HG03060 (cell line): ENCODE results near the gene MPPED1.

Source experiments
- ATAC-seq: cut with Tn5 transposase; IDR thresholded peaks from one replicate; pipeline ENCODE4 v1.9.1; 2021; ENCODE audit warnings: low read depth, moderate number of reproducible peaks; ENCODE audit not compliant: unreplicated experiment

Gene MPPED1

DNA sequence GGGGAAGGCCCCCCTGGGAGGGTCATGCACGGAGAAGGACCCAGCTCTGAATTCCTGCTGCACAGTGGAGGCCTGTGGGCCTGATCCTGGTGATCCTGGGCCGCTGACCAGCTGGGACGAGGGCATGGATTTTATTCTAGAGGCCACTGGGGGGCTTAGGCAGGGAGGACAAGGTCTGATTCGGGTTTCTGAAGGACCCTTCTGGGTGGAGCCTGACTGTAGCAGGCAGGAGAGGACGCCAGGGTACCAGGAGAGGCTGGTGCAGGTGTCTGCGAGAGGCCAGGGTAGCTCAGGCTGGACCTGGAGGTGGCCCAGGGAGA, 31.3 kb downstream of the MPPED1 start:
- ATAC-seq, result no peak

DNA sequence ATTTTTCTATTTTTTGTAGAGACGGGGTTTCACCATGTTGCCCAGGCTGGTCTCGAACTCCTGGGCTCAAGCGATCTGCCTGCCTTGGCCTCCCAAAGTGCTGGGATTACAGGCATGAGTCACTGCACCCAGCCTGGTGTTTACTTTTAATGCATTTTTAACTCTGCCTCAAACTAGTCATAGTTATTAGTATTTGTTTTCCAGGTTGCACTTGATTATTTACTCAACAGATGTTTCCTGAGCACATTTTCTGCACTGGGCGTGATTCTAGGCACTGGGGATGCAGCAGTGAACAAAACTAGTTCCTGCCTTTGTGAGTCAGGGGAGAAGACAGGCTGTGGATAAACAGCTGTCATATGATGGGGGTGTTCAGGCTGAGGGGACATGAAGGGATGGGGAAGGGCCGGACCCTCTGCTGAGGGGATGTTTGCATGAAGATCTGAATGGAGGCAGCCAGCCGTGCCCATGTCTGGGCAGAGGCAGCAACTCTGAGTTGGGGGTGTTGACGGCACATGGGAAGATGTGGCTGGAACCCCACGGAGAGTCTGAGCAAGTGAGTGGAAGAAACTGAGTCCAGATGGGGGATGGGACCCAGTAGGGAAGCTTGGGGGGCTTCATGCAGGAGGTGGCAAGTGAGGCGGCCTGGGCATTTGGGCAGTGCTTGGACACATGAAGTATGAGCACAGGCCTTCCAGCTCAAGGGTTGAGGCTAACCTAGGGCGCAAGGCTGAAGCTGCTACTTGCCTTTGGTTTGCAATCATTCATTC, 34.4 kb downstream of the MPPED1 start:
- ATAC-seq, result no peak

DNA sequence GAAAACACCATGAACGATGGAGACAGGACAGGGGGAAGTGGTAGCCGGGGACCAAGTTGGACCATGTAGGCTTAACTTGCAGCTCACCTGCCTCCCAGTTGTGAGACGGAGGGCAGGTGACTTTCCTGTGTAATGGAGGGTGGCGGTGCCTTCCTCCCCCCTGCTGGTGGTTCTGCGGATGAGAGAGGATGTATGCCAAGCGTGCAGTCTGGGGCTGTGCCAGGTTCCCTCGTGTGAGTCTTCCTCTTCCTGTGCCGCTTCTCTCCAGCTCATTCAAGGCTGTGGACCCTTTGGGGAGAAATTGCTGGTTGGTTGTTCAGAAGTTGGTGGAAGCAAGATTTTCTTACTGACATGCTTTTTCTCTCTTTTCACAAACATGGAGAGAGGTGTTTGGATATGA, 35.1 kb downstream of the MPPED1 start:
- ATAC-seq, result no peak

DNA sequence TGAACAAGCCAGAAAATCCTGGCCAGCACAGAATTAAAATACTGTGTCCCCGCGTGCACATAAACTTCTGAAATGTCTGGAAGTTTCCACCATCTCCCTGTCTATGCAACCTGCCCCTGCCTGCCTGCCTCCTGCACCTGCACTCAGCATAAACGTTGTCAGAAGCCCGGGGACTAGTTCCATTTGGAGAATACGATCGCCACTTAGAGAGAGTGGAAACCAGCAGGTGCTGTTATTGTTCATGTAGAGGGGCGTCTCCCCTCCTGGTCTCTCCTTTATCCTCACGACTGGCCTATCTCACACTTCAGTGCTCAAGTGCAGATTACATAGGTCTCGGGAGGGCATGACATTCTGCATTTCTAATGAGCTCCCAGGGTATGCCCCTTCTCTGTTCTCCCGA, 35.6 kb downstream of the MPPED1 start:
- ATAC-seq, result no peak

DNA sequence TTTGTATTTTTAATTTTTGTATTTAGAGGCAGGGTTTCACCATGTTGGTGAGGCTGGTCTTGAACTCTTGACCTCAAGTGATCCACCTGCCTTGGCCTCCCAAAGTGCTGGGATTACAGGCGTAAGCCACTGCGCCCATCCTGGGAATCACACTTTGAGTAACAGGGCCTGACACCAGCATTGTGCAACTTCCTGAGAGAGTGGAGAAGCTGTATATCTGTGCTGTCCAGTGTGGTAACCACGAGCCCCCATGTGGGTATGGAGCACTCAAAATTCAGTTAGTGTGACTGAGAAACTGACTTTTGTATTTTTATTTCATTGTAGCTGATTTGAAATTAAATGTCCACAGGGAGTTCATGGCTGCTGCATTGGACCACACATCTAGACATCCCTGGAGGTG, 36.2 kb downstream of the MPPED1 start:
- ATAC-seq, result no peak

DNA sequence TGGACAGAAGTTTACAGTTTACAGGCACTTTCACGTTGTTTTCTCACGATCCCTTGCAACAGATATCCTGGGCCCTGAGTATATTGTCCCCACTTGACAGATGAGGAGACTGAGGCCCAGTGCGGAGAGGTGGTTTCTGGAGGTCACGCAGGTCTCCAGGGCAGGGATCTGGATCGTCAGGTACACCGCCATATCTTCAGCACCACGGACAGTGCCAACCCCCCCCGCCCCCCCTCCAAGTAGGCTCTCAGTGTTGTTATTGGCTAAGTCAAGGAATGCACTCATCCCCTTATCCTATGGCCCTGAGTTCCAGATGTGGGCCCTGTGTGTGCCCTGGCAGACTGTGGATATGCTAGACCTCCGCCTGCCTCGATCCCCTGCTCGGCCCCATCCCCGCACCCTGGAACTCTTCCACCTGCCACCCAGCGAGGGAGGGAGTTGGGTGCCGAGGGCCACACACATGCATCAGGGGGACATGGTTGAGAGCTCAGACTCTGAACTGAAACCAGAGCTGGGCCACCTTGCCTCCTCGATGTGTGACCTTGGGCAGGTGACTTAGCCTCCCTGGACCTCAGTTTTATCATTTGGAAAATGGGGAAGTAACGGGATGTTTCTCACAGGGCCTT, 37.5 kb downstream of the MPPED1 start:
- no peak for ATAC-seq

DNA sequence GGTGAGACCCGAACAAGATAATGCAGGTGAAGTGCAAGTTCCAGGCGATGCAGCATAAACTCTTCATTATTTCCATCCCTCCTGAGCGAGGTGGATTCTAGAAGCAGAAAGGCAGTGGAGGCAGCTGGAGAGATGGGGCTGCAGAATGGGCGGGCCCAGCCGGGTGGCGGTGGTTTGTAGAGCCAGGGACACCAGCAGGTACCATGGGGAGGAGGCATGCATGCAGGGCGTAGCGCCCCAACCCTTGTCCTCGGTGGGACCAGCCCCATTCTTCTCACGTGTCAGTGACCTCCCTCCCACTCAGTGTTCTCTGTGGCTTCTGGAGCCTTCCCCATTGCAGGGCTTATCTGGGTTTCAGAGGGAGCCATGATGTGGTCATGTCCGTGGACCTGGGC, 38.0 kb downstream of the MPPED1 start:
- no peak for ATAC-seq

DNA sequence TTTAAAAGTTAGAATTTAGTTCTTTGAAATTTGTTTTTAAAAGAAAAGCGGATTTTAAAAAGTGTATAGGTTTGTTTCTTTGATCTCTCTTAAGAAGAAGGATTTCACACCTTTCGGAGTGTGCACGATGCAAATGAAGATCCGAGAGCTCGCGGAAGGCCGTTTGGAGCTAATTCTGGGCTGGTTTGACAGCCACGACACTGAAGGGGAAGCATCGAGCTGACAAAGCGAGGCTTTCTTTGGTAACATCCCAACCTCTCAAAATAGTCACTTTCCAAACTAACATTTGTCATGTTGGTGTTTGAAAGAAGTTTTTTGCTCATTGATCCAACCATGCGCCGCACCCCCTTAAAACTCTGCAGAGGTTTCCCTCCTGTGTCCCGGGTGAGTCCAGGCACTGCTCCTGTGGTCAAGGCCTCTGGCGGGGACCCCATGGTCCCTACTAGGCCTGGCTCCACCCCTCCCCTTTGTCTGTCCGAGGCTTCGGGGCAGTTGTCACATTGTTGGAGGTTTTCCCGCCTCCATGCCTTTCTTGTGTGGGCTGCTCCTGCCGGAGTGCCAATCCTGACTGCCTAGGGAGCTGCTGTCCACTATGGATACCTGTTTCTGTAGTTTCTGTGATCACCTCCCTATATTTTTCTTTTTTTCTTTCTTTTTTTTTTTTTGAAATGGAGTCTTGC, 39.7 kb downstream of the MPPED1 start:
- ATAC-seq, result no peak

DNA sequence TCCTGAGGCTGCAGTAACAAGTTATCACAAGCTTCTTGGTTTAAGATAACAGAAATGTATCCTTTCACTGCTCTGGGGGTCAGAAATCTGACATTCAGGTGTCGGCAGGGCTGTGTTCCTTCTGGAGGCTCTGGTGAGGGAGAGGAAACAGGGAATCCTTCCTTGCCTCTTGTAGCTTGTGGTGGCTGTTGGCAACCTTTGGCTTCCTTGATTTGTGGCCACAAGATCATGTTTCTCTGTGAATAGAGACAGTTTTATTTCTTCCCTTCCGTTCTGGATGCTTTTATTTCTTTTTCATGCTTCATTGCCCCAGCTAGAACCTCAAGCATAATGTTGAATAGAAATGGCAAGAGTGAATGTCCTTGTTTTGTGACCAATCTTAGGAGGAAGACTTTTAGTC, 44.0 kb downstream of the MPPED1 start:
- ATAC-seq, result no peak

DNA sequence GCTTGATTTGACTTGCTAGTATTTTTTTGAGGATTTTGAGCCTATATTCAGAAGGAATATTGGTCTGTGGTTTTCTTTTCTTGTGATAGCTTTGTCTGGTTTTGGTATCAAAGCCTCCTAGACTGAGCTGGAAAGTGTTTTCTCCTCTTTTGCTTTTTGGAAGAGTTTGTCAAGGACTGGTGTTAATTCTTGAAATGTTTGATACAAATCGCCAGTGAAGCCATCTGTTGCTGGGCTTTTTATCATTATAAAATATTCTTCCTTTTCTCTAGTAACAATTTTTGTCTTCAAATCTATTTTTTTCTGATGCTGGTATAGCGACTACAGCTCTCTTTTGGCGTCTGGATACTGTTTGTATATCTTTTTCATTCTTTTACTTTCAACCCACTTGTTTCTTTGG, 45.2 kb downstream of the MPPED1 start:
- ATAC-seq, result no peak

DNA sequence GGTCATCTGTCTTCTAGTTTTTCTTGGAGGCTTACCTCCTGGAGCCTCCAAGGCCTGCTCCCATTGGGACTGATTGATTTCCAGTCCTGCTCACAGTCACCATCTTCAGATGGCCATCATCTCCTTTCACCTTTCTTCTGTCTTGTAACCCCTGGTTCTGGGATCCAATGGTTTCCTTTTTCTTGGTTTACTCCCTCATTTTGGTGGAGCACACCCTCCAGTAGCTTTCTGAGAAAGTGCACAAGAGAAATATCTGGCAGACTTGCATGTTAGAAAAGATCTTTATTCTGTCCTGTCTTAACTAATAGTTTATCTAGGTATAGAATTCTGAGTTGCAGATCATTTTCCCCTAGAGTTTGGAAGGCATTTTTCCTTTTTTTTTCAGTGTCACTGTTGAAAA, 50.9 kb downstream of the MPPED1 start:
- ATAC-seq, result no peak

DNA sequence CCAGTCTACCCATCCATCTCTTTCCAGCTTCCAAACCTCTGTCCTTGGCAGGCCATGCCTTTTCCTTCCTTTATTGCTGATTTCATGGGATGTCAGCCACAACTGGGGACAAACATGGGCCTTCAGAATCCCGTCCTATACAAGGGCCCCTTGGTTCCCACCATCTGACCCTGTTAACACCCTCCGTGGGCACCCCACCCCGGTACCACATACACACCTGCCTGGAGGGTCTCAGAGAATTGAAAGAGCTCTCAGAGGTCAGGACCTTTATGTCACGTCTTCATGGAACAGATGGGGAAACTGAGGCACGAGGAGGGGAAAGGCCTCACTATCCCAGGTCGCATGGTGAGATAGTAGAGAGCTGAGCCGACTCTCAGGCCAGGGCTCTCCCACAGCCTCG, 53.0 kb downstream of the MPPED1 start:
- no peak for ATAC-seq

DNA sequence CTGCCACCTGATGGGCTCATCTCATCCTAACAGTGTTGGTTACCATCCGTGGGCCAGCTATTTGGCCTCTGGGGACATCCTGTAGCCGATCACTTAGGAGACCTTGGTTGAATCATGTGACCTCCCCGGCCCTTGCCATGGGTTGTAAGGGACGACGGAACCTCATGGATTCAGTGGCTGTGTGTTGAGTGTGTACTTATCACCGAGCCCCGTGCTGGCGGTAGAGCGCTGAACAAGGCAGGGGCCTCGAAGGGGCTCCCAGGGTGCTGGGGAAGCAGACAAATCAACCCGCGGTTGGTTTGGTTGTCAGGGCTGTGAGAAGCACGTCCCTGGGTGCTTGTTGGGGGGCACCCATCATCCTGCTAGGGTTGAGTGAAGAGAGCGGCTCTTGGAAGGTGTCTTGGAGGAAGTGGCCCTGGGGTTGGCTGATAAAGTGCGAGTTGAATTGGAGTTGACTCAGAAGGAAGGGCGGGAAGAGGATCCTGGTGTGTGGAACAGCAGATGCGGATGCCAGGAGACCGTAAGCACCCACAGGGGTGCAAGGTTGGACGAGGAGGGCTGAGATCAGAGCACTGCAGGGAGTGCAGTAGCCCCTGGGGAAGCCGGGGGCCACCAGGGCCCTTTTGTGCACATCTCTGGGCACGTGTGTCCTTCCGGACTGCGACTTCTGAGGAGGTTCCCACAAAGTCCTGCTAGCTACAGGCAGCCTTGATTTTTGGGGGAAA, 53.6 kb downstream of the MPPED1 start:
- ATAC-seq, result no peak

DNA sequence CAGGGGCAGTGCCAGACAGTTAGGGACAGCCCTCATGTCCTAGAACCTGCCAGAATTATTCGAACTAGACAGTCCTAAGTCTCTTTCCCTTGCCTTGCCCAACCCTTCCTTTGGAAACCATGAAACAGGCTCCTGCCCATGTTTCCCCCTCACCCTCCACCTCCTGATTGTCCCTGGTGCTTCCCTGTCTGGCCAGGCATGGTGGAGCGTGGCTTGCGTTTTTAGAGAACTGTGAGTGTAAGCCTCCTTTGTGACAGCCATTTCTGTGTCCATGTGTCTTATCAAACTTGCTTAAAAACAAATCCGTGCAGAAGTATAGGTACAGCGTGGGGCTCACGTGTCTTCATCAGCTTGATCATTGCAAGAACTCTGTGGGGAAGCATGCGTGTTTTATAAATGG, 54.9 kb downstream of the MPPED1 start:
- no peak for ATAC-seq

DNA sequence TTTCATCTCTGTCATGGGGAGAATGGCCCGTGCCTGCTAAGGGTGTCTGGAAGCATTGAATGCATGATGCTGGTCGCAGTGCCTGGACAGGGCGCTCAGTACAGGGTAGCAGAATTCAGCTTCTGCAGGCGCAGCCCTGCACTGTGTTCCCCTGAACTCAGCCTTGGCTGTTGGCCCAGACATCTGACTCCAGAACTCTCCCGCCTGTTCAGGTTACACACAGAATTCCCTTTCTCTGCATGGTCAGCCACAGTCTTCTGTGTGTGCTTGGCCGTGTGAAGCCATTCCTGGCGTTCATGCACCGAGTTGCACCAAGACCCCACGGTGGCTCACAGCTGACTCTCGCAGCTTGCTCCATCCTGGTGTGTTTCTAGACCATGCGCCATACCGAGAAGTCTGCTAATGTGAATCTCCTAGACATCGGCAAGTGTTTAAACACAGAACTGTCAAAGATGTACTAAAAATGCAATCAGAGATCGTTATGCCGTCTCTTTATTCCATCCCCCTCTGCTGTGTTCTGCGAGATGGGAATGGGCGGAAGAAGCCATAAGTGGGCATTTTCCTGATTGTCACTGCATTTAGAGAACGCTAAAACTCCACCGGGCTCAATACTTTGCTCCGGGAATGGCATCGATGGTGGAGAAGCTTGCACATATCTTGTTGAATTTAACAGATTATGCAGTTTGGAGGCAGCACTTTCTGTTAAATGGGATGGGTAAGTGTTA, 55.6 kb downstream of the MPPED1 start:
- no peak for ATAC-seq

DNA sequence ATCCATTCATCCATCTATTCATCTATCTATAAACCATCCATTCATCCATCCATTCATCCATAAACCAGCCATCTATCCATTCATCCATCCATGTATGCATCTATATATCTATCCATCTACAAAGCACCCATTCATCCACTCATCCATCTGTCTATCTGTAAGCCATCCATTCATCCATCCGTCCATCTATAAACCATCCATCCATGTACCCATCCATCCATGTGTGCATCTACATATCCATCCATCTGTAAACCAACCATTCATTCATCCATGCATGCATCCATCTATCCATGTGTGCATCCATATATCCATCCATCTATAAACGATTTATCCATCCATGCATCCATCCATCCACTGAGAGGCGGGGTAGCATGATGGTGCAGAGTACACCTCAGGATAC, 58.4 kb downstream of the MPPED1 start:
- ATAC-seq, result no peak

DNA sequence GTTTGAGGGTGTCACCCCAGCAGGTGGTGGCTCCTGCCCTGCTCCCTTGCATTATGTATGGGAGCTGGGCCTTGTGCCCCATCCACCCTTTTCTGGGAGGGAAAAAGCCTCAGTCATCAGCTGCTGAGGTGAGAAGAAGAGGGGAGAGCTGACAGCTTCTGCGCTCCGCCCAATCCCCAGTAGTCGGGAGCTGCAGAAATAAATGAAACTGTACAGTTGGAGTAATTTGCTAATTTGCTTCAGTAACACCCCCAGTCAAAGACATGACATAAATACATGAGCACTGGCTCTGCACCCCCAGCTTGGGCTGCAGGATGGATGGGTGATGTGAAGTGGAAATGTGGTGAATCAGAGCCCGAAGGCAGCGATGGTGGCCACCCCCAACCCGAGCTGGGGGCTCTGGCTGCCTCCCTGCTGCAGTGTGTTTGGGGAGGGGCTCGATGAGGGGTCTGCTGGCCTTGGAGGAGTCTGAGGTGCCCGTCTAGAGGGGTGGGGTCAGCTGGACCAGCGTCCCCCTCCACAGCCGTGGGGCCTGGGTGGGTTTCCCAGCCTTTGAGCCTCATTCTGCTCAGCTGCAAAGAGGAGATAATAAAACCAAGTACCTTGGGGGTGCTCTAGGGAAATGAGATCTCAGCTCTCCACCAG, 59.2 kb downstream of the MPPED1 start:
- no peak for ATAC-seq

DNA sequence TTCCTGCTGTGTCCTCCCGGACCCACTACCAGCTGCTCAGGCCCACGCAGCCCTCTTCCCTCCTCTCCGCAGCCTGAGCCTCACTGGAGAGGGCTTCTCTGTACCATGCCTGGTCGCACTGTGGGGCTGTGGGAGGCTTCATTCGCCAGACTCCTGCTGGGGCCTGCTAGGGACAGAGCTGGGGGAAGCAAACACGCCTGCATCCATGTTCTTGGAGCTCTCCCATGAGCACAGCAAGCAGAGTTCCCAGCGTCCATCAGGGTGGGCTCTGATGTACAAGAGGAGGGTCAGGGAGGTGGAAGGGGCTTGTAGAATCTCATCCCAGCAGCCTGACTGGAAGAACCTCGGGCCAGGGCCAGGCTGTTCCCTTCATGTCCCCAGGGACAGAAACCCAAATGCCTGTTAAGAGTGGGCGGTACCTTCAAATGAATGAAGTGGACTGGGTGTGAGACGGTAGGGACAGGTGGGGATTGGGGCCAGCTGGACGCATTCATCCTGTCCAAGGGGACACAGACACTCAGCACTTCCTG, 59.9 kb downstream of the MPPED1 start:
- no peak for ATAC-seq

DNA sequence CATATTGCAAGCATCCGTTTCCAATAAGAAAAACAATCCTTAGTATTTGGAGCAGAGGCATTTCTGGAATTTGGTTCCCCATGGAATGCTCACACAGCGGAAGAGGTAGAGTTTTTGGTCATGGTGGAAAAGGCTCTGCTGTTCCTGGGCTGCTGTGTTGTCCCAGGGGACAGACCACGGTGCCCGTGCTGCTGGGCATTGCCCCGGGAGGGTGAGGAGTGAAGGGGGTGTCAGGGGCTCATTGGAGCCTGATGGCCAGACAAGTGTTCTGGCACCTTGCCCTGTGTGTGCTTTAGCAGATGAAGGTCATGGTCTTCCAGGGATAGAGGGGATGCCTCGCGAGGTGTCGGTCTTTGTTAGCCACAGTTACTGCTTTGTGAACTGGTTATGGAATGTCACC, 61.2 kb downstream of the MPPED1 start:
- ATAC-seq, result no peak

DNA sequence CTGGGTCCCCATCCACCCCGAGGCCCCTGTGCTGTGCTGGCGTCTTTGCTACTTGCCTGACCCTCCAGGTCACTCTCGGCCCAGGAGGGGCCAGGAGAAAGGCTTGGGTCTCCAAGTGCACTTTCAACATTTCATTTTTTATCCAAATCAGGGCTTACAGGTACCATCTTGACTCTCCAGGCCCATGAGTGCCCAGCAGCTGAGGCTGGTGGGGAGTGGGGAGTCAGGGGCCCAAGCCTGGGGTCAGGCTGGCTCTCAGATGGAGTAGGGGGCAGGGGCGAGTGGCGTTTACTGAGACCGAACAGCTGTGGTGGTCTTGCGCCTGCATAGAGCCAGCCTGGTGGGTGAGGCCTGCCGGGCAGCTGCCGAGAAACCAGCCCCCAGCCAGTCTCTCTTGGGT, 61.6 kb downstream of the MPPED1 start:
- ATAC-seq, result no peak
